Endothelial cell of umbilical vein (primary cell): ENCODE data around the gene SLC5A10. TPM values are rescaled to one million over a fixed set of nuclear protein-coding genes. Genes with fewer than 3 reads are reported as not detected.

Experiments used
- BruUV-seq: library from RNA; stranded (reverse); fragments of 400-500 nt; replicated peaks from 2 replicates; lab custom pipeline; 2021; lab: Mats Ljungman, UMichigan
- CTCF ChIA-PET: fragments of 300-600, 350-600 bp; sonication (Branson Sonifier 250); formaldehyde crosslinking; loops from one replicate; lab custom pipeline; 2021; ENCODE audit warnings: antibody characterized with exemption, inconsistent platforms; lab: Charles Lee
- POLR2A ChIA-PET: fragments of 300-600, 350-600 bp; sonication (Branson Sonifier 250); formaldehyde crosslinking; loops from one replicate; lab custom pipeline; 2021; ENCODE audit warnings: antibody characterized with exemption, inconsistent platforms; lab: Charles Lee
- DNase-seq: peaks from one replicate; pipeline ENCODE4 v3.0.0-alpha.2; 2011; ENCODE audit warnings: low read depth, low spot score
- FAIRE-seq: peaks from 2 replicates; lab custom pipeline; 2011; peaks lifted over from hg19 to GRCh38; lab: Jason Lieb, UNC
- H2AFZ ChIP-seq: 2 replicates; pipeline ENCODE4 v1.6.0; 2012; ENCODE audit warnings: low read depth, low read length, control low read depth, inconsistent platforms
- H3K27ac ChIP-seq: 2 replicates; pipeline ENCODE4 v1.5.1; 2011; ENCODE audit warnings: low read depth, mild to moderate bottlenecking, control low read depth, low read length, moderate library complexity; ENCODE audit not compliant: insufficient read depth
- H3K27me3 ChIP-seq, 2 experiments: 2 replicates each; pipeline versions ENCODE4 v1.6.0 to v1.6.1; 2011; ENCODE audit warnings: low read length in 2 of 2, mixed read lengths in 1 of 2; ENCODE audit not compliant: control insufficient read depth in 2 of 2, insufficient read depth in 2 of 2
- H3K36me3 ChIP-seq, 2 experiments: 2 replicates in 1 of 2; 3 replicates in 1 of 2; pipeline ENCODE4 v1.5.1; 2011; ENCODE audit warnings: low read length in 2 of 2, mild to moderate bottlenecking in 1 of 2, moderate library complexity in 1 of 2; ENCODE audit not compliant: control insufficient read depth in 2 of 2, insufficient read depth in 2 of 2; ENCODE audit errors: extremely low read depth in 1 of 2
- H3K4me1 ChIP-seq: 3 replicates; pipeline ENCODE4 v1.5.1; 2011; ENCODE audit warnings: mild to moderate bottlenecking, low read length; ENCODE audit not compliant: control insufficient read depth, insufficient read depth; ENCODE audit errors: extremely low read depth
- H3K4me2 ChIP-seq: 2 replicates; pipeline ENCODE4 v1.6.1; 2011; ENCODE audit warnings: low read length, control low read depth, mixed read lengths; ENCODE audit not compliant: insufficient read depth
- H3K4me3 ChIP-seq, 3 experiments: fragments of 200-600 bp in 1 of 3; sonication (generic), shearing (Covaris generic) in 1 of 3; replicated peaks in 1 of 3; 2 replicates each; pipeline ENCODE4 v1.5.1; 2011 to 2016; ENCODE audit warnings: control low read depth in 3 of 3, low read length in 3 of 3, mild to moderate bottlenecking in 2 of 3, inconsistent platforms in 1 of 3, low read depth in 1 of 3, moderate library complexity in 1 of 3; ENCODE audit not compliant: insufficient read depth in 1 of 3
- H3K79me2 ChIP-seq: 2 replicates; pipeline ENCODE4 v1.6.0; 2012; ENCODE audit warnings: low read length, inconsistent platforms; ENCODE audit not compliant: control insufficient read depth, insufficient read depth
- H3K9ac ChIP-seq: replicated peaks from 2 replicates; pipeline ENCODE3; 2011; ENCODE audit warnings: low read length, control low read depth; ENCODE audit not compliant: insufficient read depth; ENCODE audit errors: extremely low read depth
- H3K9me1 ChIP-seq: replicated peaks from 3 replicates; pipeline ENCODE4 v1.6.0; 2011; ENCODE audit warnings: mild to moderate bottlenecking, low read length; ENCODE audit not compliant: control insufficient read depth, insufficient read depth; ENCODE audit errors: extremely low read depth
- H3K9me3 ChIP-seq: replicated peaks from 2 replicates; pipeline ENCODE4 v1.5.1; 2012; ENCODE audit warnings: low read length, inconsistent platforms; ENCODE audit not compliant: control insufficient read depth, insufficient read depth
- H4K20me1 ChIP-seq: replicated peaks from 2 replicates; pipeline ENCODE3; 2011; ENCODE audit warnings: mild to moderate bottlenecking, low read length; ENCODE audit not compliant: control insufficient read depth, insufficient read depth; ENCODE audit errors: extremely low read depth
- CTCF ChIP-seq, 2 donors: IDR thresholded peaks; 1 replicate in 1 of 2; 2 replicates in 1 of 2; pipeline ENCODE4 v1.5.1; 2011; ENCODE audit warnings: low read length in 2 of 2, mild to moderate bottlenecking in 2 of 2, moderate library complexity in 2 of 2, control low read depth in 1 of 2, inconsistent platforms in 1 of 2, low read depth in 1 of 2; ENCODE audit not compliant: insufficient read depth in 1 of 2; ENCODE audit errors: extremely low read depth in 1 of 2
- EZH2 ChIP-seq: IDR thresholded peaks from 2 replicates; pipeline ENCODE4 v1.6.1; 2012; ENCODE audit warnings: borderline replicate concordance, low read depth, mild to moderate bottlenecking, moderate library complexity, low read length, inconsistent platforms; ENCODE audit not compliant: severe bottlenecking
- FOS ChIP-seq: IDR thresholded peaks from 2 replicates; pipeline ENCODE4 v1.6.1; 2011; ENCODE audit warnings: mild to moderate bottlenecking, low read length, moderate library complexity, borderline replicate concordance; ENCODE audit not compliant: insufficient read depth
- GATA2 ChIP-seq: IDR thresholded peaks from 2 replicates; pipeline ENCODE4 v1.7.0; 2011; ENCODE audit warnings: low read depth, mild to moderate bottlenecking, moderate library complexity, mixed read lengths, low read length; ENCODE audit not compliant: insufficient read length, insufficient read depth
- JUN ChIP-seq: IDR thresholded peaks from 2 replicates; pipeline ENCODE4 v1.6.1; 2011; ENCODE audit warnings: borderline replicate concordance, low read depth; ENCODE audit not compliant: insufficient read length, insufficient read depth
- MAX ChIP-seq: IDR thresholded peaks from 2 replicates; pipeline ENCODE4 v1.6.1; 2011; ENCODE audit not compliant: insufficient read depth, insufficient read length
- MYC ChIP-seq: IDR thresholded peaks from one replicate; pipeline ENCODE4 v1.6.1; 2011; ENCODE audit warnings: mild to moderate bottlenecking, low read depth, low read length
- POLR2A ChIP-seq: IDR thresholded peaks from 2 replicates; pipeline ENCODE4 v1.6.1; 2012; ENCODE audit warnings: low read depth, mild to moderate bottlenecking, control low read depth, low read length
- POLR2AphosphoS5 ChIP-seq: IDR thresholded peaks from 2 replicates; pipeline ENCODE4 v1.6.1; 2012; ENCODE audit warnings: low read depth, mild to moderate bottlenecking, control low read depth, low read length, moderate library complexity; ENCODE audit not compliant: insufficient read depth
- dilution Hi-C: fragments of 300-500 bp; cut with MboI; formaldehyde crosslinking; loops from one replicate; pipeline ENCODE4 v1.15.0; 2019; ENCODE audit warnings: low sequenced_read_pairs; ENCODE audit not compliant: extremely low pct_ligation_motif_present
- intact Hi-C: fragments of 100-400 bp; cut with micrococcal nuclease; formaldehyde crosslinking; loops from one replicate; pipeline ENCODE4 v1.10.0; 2022
- polyA plus RNA-seq, 4 experiments: library from polyadenylated mRNA; depleted of rRNA in 3 of 4; stranded (reverse) in 3 of 4; unstranded in 1 of 4; fragments of >200 nt; gene quantifications; 2 replicates each; pipeline versions ENCODE4 v1.2.1 to v1.2.3, GENCODE V29; 2011 to 2012; ENCODE audit warnings: missing spikeins in 1 of 4
- total RNA-seq: library from RNA; stranded (reverse); gene quantifications from 2 replicates; pipeline ENCODE4 v1.2.3, GENCODE V29; 2021

The SLC5A10 gene
- total and polyA plus RNA-seq, 2 donors (not counting 3 experiments of a cell fraction or from before 2014, with no cell fraction given), result not detected

- H3K36me3 ChIP-seq, result no peaks in the 10 kb centered on the region
- no peak overlapping the region for H3K4me3 ChIP-seq
- TF ChIP-seq EZH2 (no peak), MYC (no peak), JUN (no peak), CTCF (IDR thresholded peaks at IDR 0.05; ENCODE audit: extremely low read depth in 1 of 2, insufficient read depth in 1 of 2, low read depth in 1 of 2, low read length in 2 of 2) (no peak), POLR2AphosphoS5 (no peak), POLR2A (no peak), MAX (no peak), GATA2 (no peak), FOS (no peak)
- no peak for FAIRE-seq
- no peak overlapping the region for H3K9ac ChIP-seq
- H4K20me1 ChIP-seq, result no peaks in the 10 kb centered on the region
- ChIA-PET CTCF (no interaction called here), POLR2A (no interaction called here)
- no peak overlapping the region for H2AFZ ChIP-seq
- DNase-seq, result no peak
- H3K79me2 ChIP-seq, result no peaks in the 10 kb centered on the region
- no peak overlapping the region for H3K4me2 ChIP-seq
- H3K9me1 ChIP-seq, result no peaks in the 10 kb centered on the region
- intact Hi-C loops (no loop called here), dilution Hi-C loops (no loop called here)
- no peaks in the 10 kb centered on the region for H3K9me3 ChIP-seq
- H3K27ac ChIP-seq, result no peak overlapping the region
- no peaks in the 10 kb centered on the region for H3K27me3 ChIP-seq
- peaks cover 3% of the 10 kb centered on the region for H3K4me1 ChIP-seq
- BruUV-seq, result no TSS peak
Measured at GRCh38 chr17:19009970-19010369, 58.0 kb downstream of the SLC5A10 start.
